ENCODE measurements around the gene TGM4.

Gene TGM4

DNA sequence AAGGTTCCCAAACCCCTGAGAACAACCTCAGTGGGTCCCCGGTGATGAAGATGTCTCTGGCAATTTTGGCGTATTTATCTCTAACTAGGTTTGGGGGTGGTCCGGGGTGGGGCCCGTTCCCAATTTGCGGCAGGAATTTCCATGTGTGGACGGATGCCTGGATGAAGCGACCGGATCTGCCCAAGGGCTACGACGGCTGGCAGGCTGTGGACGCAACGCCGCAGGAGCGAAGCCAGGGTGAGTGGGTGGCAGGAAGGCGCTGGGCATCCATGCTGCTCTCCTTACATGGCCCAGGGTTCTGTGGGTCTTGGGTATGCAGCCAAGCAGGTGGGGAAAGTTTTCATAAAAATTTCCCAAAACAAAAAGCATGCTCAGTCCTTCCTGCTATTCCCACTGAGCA lies 29.3 kb downstream of the TGM4 start (continued):
- no peak for TF ChIP-seq ZNF202 (tag by site-specific recombination; IDR thresholded peaks at IDR 0.05; ENCODE audit: borderline replicate concordance)
- no peak for TF ChIP-seq ZBTB17 (tag by site-specific recombination; IDR thresholded peaks at IDR 0.05)
- TF ChIP-seq RBAK (tag by site-specific recombination; IDR thresholded peaks at IDR 0.05): no peak
- no peak for TF ChIP-seq ZNF785 (tag by site-specific recombination; IDR thresholded peaks at IDR 0.05)
- no peak for TF ChIP-seq ZNF239 (tag by site-specific recombination; IDR thresholded peaks at IDR 0.05)
- no peak for TF ChIP-seq ZBTB48 (tag by site-specific recombination; IDR thresholded peaks at IDR 0.05)

DNA sequence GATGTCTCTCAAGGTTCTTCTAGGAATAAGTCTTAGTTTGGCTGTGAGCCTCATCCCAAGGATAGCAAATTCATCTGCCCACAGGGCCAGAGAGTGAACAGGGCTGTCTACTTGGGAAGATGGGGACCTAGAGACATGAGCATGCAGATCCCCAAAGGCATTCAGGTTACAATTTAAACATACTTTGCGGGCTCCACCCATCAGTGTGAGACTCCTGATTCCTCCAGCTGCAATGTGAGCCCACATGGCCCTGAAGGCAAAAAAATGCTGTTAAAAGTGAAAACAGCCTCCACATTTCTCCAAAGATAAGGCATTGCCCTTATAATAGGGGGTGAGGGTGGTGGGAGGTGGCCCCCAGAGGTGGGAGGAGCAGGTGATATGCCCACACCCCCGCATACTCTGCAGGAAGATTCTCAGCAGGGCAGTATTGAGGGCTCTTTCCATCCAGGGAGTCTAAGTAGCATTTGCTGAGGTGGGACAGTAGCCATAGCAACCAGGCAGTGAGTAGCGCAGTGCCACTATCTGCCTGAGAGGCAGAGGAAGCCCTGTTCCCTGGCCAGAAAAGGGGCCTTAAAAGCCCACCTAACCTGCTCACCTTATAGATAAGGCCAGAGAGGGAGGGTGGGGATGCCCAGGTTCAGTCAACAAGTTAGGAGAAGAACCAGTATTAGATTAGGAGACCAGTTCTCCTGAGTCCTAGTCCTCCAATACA lies 31.2 kb downstream of the TGM4 start:
- ChIA-PET POLR2A (no interaction called here), CTCF (interaction anchor here (1.5 kb wide), 1 partner anchor 9 kb away, joined by 4 read pairs; no protein-coding TSS in a partner anchor)
- H3K9me3 ChIP-seq (ENCODE audit: control insufficient read depth, insufficient read depth, low read depth, low read length): no peaks in the 10 kb centered on the region
- H3K4me3 ChIP-seq (ENCODE audit: low read depth, low read length): no peak overlapping the region
- H3K36me3 ChIP-seq (ENCODE audit: control insufficient read depth in 2 of 2, insufficient read depth in 1 of 2, low read length in 2 of 2): no peaks in the 10 kb centered on the region
- no peaks in the 10 kb centered on the region for H3K4me1 ChIP-seq (ENCODE audit: control insufficient read depth, insufficient read depth, low read length)
- H3K27ac ChIP-seq (ENCODE audit: extremely low read depth, low read depth, low read length): no peak overlapping the region
- TF ChIP-seq EGR2 (tag by site-specific recombination; IDR thresholded peaks at IDR 0.05; ENCODE audit: low read depth) (peak; percentile 18; the same call in 1 of the 2 replicates), ZNF513 (tag by site-specific recombination; IDR thresholded peaks at IDR 0.05) (no peak)

DNA sequence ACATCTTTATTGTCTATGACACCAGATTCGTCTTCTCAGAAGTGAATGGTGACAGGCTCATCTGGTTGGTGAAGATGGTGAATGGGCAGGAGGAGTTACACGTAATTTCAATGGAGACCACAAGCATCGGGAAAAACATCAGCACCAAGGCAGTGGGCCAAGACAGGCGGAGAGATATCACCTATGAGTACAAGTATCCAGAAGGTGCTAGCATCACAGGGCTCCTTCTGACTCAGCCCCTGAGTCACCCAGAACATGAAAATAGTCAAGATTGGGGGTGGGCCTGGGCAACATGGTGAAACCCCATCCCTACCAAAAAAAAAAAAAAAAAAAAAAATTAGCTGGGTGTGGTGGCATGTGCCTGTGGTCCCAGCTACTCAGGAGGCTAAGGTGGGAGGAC lies 32.6 kb downstream of the TGM4 start:
- H3K27ac ChIP-seq (ENCODE audit: extremely low read depth, low read depth, low read length): no peak overlapping the region
- ChIA-PET CTCF (no interaction called here), POLR2A (interaction anchor here (0.6 kb wide), 1 partner anchor 80 kb away, joined by 4 read pairs; no protein-coding TSS in a partner anchor)
- no peak overlapping the region for H3K4me3 ChIP-seq (ENCODE audit: low read depth, low read length)
- no peak for TF ChIP-seq ZNF670 (tag by site-specific recombination; IDR thresholded peaks at IDR 0.05; ENCODE audit: low read depth)
- no peak for TF ChIP-seq ZNF114 (tag by site-specific recombination; IDR thresholded peaks at IDR 0.05)
- no peak for TF ChIP-seq WT1 (tag by site-specific recombination; IDR thresholded peaks at IDR 0.05)
- no peak for TF ChIP-seq ZNF585B (tag by site-specific recombination; IDR thresholded peaks at IDR 0.05)
- TF ChIP-seq ZNF335 (tag by site-specific recombination; conservative IDR thresholded peaks at IDR 0.05): no peak
- no peak for TF ChIP-seq ZNF449 (tag by site-specific recombination; IDR thresholded peaks at IDR 0.05)
- no peak for TF ChIP-seq BCL11B (tag by site-specific recombination; IDR thresholded peaks at IDR 0.05; ENCODE audit: low read depth)
- TF ChIP-seq SP2 (tag by site-specific recombination; IDR thresholded peaks at IDR 0.05): no peak
- no peak for TF ChIP-seq ZNF350 (tag by site-specific recombination; IDR thresholded peaks at IDR 0.05)
- no peak for TF ChIP-seq ZNF629 (tag by site-specific recombination; IDR thresholded peaks at IDR 0.05)
- TF ChIP-seq ZNF423 (tag by site-specific recombination; IDR thresholded peaks at IDR 0.05): no peak
- TF ChIP-seq PRDM1 (tag by site-specific recombination; IDR thresholded peaks at IDR 0.05): no peak
- no peaks in the 10 kb centered on the region for H3K4me1 ChIP-seq (ENCODE audit: control insufficient read depth, insufficient read depth, low read length)
- no peaks in the 10 kb centered on the region for H3K9me3 ChIP-seq (ENCODE audit: control insufficient read depth, insufficient read depth, low read depth, low read length)
- H3K36me3 ChIP-seq (ENCODE audit: control insufficient read depth in 2 of 2, insufficient read depth in 1 of 2, low read length in 2 of 2): no peaks in the 10 kb centered on the region

All from HEK293 (cell line).